ENCODE data around the gene ITPK1. TPM values are rescaled to one million over a fixed set of nuclear protein-coding genes. Genes with fewer than 3 reads are reported as not detected.

The ITPK1 gene
- total RNA-seq, 1 experiment from 2014 or later, result 90.7 TPM

GRCh38 chr14:92902726-92903125 is 213.0 kb downstream of the ITPK1 start:
- in situ Hi-C loops (cut with HindIII; ENCODE audit: low sequenced_read_pairs), result no loop called here
- no peak for DNase-seq (ENCODE audit: low spot score)

- in situ Hi-C loops (cut with HindIII; ENCODE audit: low sequenced_read_pairs), result no loop called here
- DNase-seq (ENCODE audit: low spot score), result no peak
Measured at GRCh38 chr14:92902191-92902590, 213.5 kb downstream of the ITPK1 start.

- no peak for DNase-seq (ENCODE audit: low spot score)
Measured at GRCh38 chr14:92900660-92901059, 215.1 kb downstream of the ITPK1 start.

GRCh38 chr14:92898566-92899131 is 217.1 kb downstream of the ITPK1 start:
- in situ Hi-C loops (cut with HindIII; ENCODE audit: low sequenced_read_pairs), result no loop called here
- DNase-seq (ENCODE audit: low spot score), result no peak

More at GRCh38 chr14:92900660-92901059, 215.1 kb downstream of the ITPK1 start:
- in situ Hi-C loops (cut with HindIII; ENCODE audit: low sequenced_read_pairs), result no loop called here

- in situ Hi-C loops (cut with HindIII; ENCODE audit: low sequenced_read_pairs), result no loop called here
- no peak for DNase-seq (ENCODE audit: low spot score)
Measured at GRCh38 chr14:92897922-92898565, 217.7 kb downstream of the ITPK1 start.

- in situ Hi-C loops (cut with HindIII; ENCODE audit: low sequenced_read_pairs), result no loop called here
- no peak for DNase-seq (ENCODE audit: low spot score)
Measured at GRCh38 chr14:92895352-92895878, 220.3 kb downstream of the ITPK1 start.

GRCh38 chr14:92892589-92892988 is 223.1 kb downstream of the ITPK1 start:
- in situ Hi-C loops (cut with HindIII; ENCODE audit: low sequenced_read_pairs), result no loop called here
- DNase-seq (ENCODE audit: low spot score), result no peak

- in situ Hi-C loops (cut with HindIII; ENCODE audit: low sequenced_read_pairs), result no loop called here
- no peak for DNase-seq (ENCODE audit: low spot score)
Measured at GRCh38 chr14:92890830-92891588, 224.7 kb downstream of the ITPK1 start.

- in situ Hi-C loops (cut with HindIII; ENCODE audit: low sequenced_read_pairs), result no loop called here
- DNase-seq (ENCODE audit: low spot score), result no peak
Measured at GRCh38 chr14:92888896-92889295, 226.8 kb downstream of the ITPK1 start.

GRCh38 chr14:92887157-92887556 is 228.6 kb downstream of the ITPK1 start:
- in situ Hi-C loops (cut with HindIII; ENCODE audit: low sequenced_read_pairs), result no loop called here
- DNase-seq (ENCODE audit: low spot score), result no peak

Other genes with a start within 250 kb of the ITPK1 start
- gene CHGA, start 192.8 kb downstream of the ITPK1 start, total RNA-seq (2014; rRNA removed; shearing (Covaris generic)), result 0.24 TPM in 1 of 2 replicates, not detected in the other
- gene MOAP1, start 69.0 kb upstream of the ITPK1 start, total RNA-seq (2014; rRNA removed; shearing (Covaris generic)), result 38.7 and 47.2 TPM in 2 replicates
- gene LYSET, start 69.4 kb upstream of the ITPK1 start, total RNA-seq (2014; rRNA removed; shearing (Covaris generic)), result 18.1 and 25.6 TPM in 2 replicates
- gene GON7, start 91.1 kb upstream of the ITPK1 start, total RNA-seq (2014; rRNA removed; shearing (Covaris generic)), result 42.8 and 48.8 TPM in 2 replicates
- 31.4 and 35.6 TPM in 2 replicates for gene UBR7, start 91.3 kb upstream of the ITPK1 start, total RNA-seq (2014; rRNA removed; shearing (Covaris generic))
- 9.4 and 12.7 TPM in 2 replicates for gene BTBD7, start 217.1 kb upstream of the ITPK1 start, total RNA-seq (2014; rRNA removed; shearing (Covaris generic))
- gene COX8C, start 231.3 kb upstream of the ITPK1 start, total RNA-seq (2014; rRNA removed; shearing (Covaris generic)), result not detected in 2 replicates

All from G401 (cell line).